GM12874 (cell line): ENCODE data around the gene FFAR2.

Source experiments
- TF ChIP-seq, protein P1 (sequence below): IDR thresholded peaks from 2 replicates; pipeline ENCODE4 v1.5.1; 2011; ENCODE audit warnings: low read depth, mild to moderate bottlenecking, control low read depth, low read length, moderate library complexity; ENCODE audit not compliant: insufficient read depth

FFAR2 gene

DNA sequence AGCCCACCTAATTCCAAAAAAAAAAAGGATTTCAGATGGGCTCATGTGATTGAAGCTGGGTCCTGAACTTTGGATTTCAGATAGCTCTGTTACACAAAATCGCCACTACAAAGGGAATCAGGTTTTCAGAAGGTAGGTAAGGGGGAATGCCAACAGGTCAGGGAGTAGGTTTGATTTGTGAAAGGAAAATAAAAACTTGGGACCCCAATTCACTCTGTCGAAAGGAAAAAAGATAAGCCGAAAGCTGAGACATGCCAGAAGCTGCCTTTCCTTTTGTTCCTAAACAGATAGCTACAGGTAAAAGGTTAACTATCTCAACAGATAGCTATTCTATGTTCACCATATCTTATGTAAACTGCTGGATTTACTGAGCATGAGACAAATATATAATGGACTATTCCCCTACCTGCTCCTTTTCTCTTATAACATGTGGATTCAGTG, 38.2 kb downstream of the FFAR2 start:
- TF ChIP-seq, protein P1, sequence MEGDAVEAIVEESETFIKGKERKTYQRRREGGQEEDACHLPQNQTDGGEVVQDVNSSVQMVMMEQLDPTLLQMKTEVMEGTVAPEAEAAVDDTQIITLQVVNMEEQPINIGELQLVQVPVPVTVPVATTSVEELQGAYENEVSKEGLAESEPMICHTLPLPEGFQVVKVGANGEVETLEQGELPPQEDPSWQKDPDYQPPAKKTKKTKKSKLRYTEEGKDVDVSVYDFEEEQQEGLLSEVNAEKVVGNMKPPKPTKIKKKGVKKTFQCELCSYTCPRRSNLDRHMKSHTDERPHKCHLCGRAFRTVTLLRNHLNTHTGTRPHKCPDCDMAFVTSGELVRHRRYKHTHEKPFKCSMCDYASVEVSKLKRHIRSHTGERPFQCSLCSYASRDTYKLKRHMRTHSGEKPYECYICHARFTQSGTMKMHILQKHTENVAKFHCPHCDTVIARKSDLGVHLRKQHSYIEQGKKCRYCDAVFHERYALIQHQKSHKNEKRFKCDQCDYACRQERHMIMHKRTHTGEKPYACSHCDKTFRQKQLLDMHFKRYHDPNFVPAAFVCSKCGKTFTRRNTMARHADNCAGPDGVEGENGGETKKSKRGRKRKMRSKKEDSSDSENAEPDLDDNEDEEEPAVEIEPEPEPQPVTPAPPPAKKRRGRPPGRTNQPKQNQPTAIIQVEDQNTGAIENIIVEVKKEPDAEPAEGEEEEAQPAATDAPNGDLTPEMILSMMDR, result no peak

DNA sequence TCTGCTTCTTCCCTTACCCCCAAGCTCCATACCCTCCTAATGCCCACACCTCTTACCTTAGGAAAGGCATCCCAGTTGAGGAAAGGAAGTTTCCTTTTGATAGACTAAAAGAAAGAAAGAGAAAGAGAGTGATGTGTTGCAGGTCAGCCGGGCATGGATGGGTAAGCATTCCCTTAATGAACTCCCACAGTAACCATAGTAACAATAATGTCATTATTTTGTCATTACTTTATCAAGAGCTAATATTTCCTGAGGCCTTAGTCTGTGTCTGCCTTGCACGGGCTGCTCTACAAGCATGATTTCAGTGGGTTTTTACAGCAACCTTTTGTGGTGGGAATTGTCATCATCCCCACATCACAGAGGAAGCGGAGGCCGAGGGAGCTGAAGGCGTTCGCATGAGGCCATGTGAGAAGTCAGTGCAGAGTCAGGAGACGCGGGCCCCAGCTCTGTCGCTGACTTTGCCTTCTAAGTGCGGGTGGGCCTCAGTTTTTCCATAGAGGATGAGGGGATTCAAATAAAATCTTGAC, 39.7 kb downstream of the FFAR2 start:
- TF ChIP-seq, protein P1, result no peak

DNA sequence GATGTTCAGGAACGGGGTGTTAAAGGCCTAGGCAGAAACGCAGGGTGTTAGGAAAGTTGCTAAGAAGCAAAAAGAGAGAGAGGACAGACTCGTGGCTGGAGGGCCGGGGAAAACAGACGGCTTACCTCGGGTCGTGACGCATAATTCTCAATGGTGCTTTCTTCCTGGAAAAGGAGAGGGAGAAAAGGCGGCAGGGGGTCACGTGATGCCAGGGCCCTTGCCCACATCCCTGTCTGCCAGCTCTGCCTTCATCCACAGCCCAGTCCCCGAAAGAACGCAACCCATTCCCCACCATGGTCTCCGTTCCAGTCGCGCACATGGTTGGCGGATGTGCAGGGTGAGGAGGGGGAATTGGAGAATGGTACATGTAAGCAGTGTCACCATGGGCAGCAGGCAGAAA, 40.6 kb downstream of the FFAR2 start:
- TF ChIP-seq, protein P1, result no peak

DNA sequence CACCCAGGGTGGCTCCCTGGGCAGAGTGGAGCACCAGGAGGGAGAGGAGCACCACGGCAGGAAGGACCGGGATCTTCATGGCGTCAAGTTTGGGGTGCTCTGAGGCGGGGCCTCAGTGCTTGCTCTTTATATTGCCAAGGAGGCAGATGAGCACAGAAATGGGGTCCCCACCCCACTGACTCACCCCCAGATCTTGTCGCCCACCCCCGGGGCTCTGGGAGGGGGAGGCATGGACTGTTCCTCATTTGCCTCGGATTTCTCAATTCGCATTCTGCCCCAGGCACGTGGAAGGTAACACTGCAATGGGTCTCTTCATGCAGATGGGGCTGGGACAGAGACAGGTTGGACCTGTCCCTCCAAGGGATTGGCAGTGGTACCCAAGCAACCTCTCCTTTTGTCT, 42.3 kb downstream of the FFAR2 start, which contains the start of gene KRTDAP:
Gene KRTDAP, minus strand, starts transcription at position 101 of the 400 bp plus-strand sequence. Its CDS starts 22 bp downstream, at position 79.
- TF ChIP-seq, protein P1, result no peak

DNA sequence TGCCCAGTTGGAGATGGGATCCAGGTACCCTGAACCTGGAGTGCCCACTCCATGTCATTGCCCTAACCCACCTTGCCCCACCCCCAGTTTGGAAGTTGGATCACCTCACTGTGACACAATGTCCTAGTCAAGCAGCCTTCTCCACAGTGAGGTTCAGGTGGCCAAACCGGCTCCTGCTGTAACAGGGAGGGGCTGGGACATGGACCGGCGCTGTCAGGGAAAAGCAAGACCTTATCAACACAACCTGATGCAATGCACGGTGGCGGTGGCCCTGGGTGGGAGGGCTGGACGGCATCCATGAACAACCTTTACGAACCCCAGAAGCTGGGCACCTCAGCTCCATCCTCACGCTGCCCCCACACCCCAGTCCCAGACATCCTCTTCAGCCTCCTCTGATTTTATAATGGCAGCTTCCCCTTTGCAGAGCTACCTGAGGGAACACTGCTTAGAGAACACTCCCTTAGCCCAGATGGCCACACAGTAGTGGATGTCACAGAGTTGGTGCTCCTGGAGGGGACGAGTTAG, 43.8 kb downstream of the FFAR2 start:
- TF ChIP-seq, protein P1, result no peak

DNA sequence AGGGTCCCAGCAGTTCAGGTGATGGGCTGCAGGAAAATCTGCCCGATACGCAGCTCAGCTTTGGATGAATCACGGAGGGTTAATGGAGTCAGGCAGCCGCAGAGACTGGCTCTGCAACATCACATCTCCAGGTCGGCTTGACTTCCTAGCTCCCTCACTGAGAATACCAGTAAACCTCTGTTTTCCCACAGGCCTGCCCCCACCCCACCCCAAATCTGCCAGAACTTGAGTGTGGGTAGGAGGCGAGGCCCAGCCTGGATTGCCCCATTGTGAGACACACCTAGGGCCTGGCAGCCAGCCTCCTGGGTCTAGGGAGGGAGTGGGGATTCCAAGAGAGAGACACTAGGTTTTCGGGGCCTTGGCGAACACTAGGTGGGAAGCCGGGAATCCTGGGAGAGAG, 45.9 kb downstream of the FFAR2 start:
- TF ChIP-seq, protein P1, result no peak

DNA sequence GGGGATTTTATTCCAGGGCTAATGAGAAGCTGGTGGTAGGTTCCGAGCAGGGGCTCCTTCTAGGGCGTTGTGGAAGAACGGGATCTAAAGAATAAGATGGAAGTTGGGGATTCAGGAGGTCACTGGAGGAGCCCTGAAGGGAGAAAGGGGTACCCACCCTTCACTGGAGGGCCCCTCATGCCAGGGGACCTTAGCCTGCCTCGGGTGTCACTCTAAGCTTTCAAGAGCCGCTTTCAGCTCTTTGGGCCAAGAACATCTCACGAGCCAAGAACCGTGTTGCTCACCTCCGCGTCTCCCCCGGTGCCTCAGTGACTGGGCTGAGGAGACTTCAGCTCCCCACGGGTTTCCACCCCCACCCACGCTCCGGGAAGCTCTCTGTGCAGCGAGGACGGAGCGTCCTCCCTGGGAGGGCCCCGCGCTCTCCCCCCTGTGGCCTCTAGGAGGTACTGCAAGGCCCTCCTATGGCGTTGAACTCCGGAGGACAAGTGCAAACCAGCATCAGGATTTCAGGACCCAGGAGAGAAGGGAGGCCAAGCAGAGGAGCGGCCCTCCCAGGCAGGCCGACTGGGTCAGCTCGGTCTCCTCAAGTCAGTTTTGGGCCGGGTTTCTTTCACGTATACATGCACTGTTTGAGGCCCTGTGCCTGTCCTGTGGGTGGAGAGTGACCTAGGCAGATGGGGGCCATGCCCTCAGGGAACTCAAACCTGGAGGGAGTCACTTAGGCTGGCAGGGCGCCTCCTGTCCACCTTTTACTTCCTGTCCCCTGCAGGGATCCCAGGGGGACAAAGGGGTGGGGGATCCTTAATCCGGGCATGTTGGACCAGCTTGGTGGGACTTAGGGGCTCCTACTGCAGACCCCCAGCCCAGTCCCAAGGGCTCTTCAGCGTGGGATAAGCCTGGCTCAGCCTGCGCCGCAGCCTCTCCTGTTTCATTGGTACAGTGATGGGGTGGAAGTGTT, 47.3 kb downstream of the FFAR2 start:
- TF ChIP-seq, protein P1, result peak; percentile 99
